IPS-NIHi7 (cell line): ENCODE measurements around the gene BRPF1.
A peak's percentile ranks its signal among the peaks of the same experiment; 100 is the strongest.

Source experiments
- DNase-seq: peaks from one replicate; pipeline ENCODE4 v3.0.0; 2012; ENCODE audit warnings: mixed read lengths; ENCODE audit errors: extremely low spot score

The BRPF1 gene

GRCh38 chr3:9731206-9732079 lies at the start of gene BRPF1:
TSS of gene BRPF1 (plus strand) at chr3:9731735. CDS start at chr3:9734141, 2,406 bp downstream.
- DNase-seq, result peak; percentile 100

DNA sequence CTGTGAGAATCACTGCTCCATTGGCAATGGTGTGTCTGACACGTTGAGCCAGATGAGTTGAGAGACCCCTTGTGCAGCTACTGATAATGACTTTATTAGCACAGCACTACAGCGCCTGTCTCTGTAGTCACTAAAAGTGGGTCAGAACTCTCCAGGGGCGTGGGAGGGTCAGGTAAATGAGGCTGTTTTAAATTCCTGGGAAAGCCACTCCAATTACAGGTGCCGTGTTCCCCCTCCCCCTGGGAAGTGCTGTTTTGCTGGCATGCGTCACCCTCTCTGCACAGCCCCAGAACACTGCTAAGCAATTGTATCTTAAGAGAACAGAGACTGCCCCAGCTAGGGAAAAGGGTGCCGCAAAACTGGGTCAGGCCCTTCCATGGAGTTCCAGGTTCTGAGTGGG lies 49.4 kb upstream of the BRPF1 start:
- DNase-seq, result no peak

GRCh38 chr3:9683426-9683825 lies 48.1 kb upstream of the BRPF1 start:
- DNase-seq, result no peak

GRCh38 chr3:9685216-9686049 lies 46.1 kb upstream of the BRPF1 start:
- DNase-seq, result no peak

DNA sequence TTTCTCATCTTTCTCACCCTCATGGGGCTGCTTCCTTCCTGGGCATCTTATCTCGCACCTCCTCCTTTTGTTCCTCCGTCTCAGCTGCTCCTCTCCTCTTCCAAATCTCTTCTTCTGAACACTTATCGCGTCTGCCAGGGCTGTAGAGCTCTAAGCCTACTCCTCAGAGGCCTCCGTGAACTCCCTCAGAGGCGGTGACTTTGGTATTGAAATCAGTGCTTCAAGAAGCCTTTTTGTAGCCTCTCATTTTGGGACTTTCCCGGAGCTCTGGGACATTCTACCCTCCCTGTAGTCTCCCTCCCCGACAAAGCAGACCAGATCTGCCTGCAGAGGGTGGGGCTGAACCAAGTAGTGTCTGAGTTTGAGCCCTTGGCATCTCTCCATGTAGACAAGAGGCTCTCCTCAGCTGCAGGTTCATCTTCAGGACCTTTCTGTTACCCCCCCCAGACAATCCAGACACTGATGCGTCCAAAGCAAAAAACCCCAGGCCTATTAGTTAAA lies 45.4 kb upstream of the BRPF1 start:
- no peak for DNase-seq

- DNase-seq, result no peak
These were observed 44.8 kb upstream of the BRPF1 start for GRCh38 chr3:9686703-9687102.

- no peak for DNase-seq
These were observed 44.0 kb upstream of the BRPF1 start for GRCh38 chr3:9687514-9687913.

- no peak for DNase-seq
These were observed 42.6 kb upstream of the BRPF1 start for GRCh38 chr3:9688961-9689360.

DNA sequence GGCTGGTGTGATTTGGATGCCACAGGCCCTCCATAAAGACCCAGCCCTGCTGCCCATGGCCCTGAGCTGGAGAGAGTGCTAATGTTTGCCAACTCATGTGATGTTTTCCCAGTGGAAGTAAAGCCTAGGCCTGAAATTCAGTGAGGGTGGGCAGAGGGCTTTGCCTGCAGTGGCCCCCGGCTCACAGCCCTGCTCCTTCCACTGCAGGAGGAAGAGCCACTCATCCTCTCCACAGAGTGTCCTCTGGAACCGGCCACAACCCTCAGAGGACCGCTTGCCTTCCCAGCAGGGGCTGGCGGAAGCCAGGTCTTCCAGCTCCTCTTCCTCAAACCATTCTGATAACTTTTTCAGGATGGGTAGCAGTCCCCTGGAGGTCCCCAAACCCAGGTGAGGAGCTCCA lies 41.8 kb upstream of the BRPF1 start:
- no peak for DNase-seq

- DNase-seq, result no peak
These were observed 40.8 kb upstream of the BRPF1 start for GRCh38 chr3:9690451-9691450.

- no peak for DNase-seq
These were observed 39.9 kb upstream of the BRPF1 start for GRCh38 chr3:9691636-9692035.

DNA sequence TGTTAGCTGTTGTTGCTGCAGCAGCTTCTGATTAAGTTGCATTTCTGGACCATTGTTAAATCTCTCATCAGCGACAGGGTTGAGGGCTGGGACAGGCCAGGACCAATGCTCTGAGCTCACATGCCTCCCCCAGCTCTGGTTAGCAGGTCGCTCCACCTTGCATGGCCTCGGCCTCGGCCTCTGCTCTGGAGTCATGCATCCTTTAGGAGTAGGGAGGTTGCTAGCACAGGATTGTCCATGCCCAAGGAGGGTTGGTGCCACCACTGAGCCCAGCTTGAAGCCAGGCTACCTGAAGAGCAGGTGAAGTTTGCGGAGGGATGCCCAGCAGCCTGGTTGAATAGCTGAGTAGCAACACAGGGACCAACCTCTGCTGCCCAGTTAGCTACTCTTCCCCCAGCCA lies 39.1 kb upstream of the BRPF1 start:
- no peak for DNase-seq

DNA sequence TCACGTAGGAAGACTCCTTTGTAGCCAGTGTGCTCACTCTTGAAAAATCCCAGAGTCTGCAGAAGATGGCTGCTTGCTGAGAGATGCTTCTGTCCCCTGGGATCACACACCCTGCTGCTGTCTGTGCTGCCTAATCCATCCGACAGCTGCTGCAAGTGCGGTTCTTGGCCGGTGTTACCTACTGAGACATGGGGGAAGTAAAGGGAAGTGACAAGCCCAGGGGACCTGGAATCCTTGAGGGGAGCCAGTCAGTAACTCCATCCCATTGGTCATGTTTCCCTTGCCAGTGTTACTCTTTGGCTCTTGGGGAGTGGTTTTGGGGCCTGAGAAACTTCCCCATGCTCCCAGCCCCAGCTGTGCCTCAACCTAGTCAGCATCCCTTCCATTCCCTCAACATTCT lies 36.2 kb upstream of the BRPF1 start:
- no peak for DNase-seq

- DNase-seq, result no peak
These were observed 35.8 kb upstream of the BRPF1 start for GRCh38 chr3:9695746-9696145.

DNA sequence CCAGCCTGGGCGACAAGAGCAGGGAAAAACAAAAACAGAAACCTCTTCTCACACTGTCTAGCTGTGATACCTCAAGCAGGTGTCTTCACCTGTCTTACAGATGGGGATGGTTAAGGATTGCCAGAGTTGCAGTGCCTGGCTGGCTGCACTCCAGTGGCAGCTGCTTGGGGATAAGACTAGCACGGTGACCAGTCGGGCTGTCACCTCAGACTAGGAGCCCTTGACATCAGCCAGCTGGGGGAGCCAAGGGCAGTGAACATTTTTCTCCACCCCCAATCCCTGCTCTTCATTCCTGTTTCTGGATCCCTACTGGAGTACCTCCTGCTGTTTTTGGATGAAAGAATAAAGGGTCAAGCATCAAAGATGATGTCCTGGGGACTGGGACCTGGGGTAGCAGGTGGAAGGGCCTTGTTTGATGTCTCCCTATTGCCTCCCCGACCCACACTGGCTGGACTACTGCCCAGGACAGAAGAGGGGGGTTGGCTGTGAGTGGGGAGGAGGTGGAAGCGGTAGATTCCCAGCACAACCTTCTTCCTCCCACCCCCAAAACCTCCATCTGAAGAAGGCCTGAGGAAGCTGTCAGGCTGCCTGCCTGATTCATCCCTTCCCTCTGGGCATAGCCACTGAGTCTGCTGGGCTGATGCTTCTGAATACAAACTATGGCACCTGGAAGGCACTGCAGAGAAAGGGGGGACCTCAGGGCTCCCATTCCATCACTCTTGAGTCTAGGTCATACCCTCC lies 34.9 kb upstream of the BRPF1 start:
- DNase-seq, result no peak

GRCh38 chr3:9697892-9698291 lies 33.6 kb upstream of the BRPF1 start:
- DNase-seq, result no peak

- DNase-seq, result no peak
These were observed 33.2 kb upstream of the BRPF1 start for GRCh38 chr3:9698293-9698692.

- no peak for DNase-seq
These were observed 31.0 kb upstream of the BRPF1 start for GRCh38 chr3:9700536-9700935.

DNA sequence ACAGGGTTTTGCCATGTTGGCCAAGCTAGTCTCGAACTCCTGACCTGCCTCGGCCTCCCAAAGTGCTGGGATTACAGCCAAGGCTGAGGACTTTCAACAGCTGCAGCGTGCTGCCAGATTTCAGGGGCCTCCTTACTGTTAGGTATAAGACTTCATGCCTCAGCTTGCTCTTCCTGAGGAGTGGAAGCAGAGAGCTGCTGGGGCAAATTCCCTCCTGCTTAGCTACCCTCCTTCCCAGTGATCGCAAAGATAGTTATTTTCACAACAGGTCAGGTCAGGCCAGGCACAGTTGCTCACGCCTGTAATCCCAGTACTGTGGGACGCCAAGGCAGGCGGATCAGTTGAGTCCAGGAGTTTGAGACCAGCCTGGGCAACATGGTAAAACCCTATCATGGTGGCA lies 30.5 kb upstream of the BRPF1 start:
- DNase-seq, result no peak

GRCh38 chr3:9701711-9702110 lies 29.8 kb upstream of the BRPF1 start:
- no peak for DNase-seq

GRCh38 chr3:9703240-9703639 lies 28.3 kb upstream of the BRPF1 start:
- DNase-seq, result no peak
